IMR-90 (cell line): ENCODE data around the gene HMG20A. TPM values are rescaled to one million over a fixed set of nuclear protein-coding genes. Genes with fewer than 3 reads are reported as not detected.

ENCODE experiments used
- ATAC-seq: fragments of 200-7000 bp; cut with Tn5 transposase; 2 replicates; pipeline ENCODE4 v1.9.1; 2020; ENCODE audit warnings: low read depth, mild to moderate bottlenecking, moderate library complexity
- BruUV-seq: library from RNA; stranded (reverse); fragments of 400-500 nt; replicated peaks from 2 replicates; lab custom pipeline; 2021; lab: Mats Ljungman, UMichigan
- CTCF ChIA-PET: fragments of 300-600 bp; formaldehyde crosslinking; extraction: SDS; loops from one replicate; lab custom pipeline; 2021; ENCODE audit warnings: antibody characterized with exemption; lab: Yijun Ruan, JAX
- POLR2A ChIA-PET: fragments of 300-600 bp; sonication (Branson Sonifier 250); formaldehyde crosslinking; loops from one replicate; lab custom pipeline; 2022; ENCODE audit warnings: antibody characterized with exemption; ENCODE audit not compliant: unreplicated experiment; lab: Charles Lee
- DNase-seq: peaks from one replicate; pipeline ENCODE4 v3.0.0; 2013
- H2AFZ ChIP-seq: replicated peaks from 2 replicates; pipeline ENCODE3; 2013; ENCODE audit warnings: low read length, mild to moderate bottlenecking; ENCODE audit not compliant: poor library complexity
- H2AK5ac ChIP-seq: 2 replicates; pipeline ENCODE4 v1.6.1; 2013; ENCODE audit warnings: low read depth, low read length, inconsistent platforms
- H2AK9ac ChIP-seq: replicated peaks from 2 replicates; pipeline ENCODE3; 2013; ENCODE audit warnings: mild to moderate bottlenecking, low read depth, low read length, moderate library complexity; ENCODE audit not compliant: poor library complexity
- H2BK120ac ChIP-seq: 2 replicates; pipeline ENCODE4 v1.6.1; 2013; ENCODE audit warnings: low read depth, low read length, inconsistent platforms
- H2BK15ac ChIP-seq: 3 replicates; pipeline ENCODE4 v1.6.1; 2013; ENCODE audit warnings: low read depth, low read length, inconsistent platforms
- H2BK20ac ChIP-seq: 2 replicates; pipeline ENCODE4 v1.6.1; 2013; ENCODE audit warnings: low read depth, mild to moderate bottlenecking, inconsistent platforms, low read length, moderate library complexity
- H2BK5ac ChIP-seq: 2 replicates; pipeline ENCODE4 v1.6.1; 2013; ENCODE audit warnings: mild to moderate bottlenecking, low read depth, low read length, inconsistent platforms; ENCODE audit not compliant: poor library complexity, severe bottlenecking
- H3K14ac ChIP-seq: replicated peaks from 2 replicates; pipeline ENCODE4 v1.6.1; 2013; ENCODE audit warnings: low read depth, low read length, inconsistent platforms
- H3K18ac ChIP-seq: 2 replicates; pipeline ENCODE4 v1.6.1; 2013; ENCODE audit warnings: low read depth, low read length, control low read depth
- H3K23ac ChIP-seq: 2 replicates; pipeline ENCODE4 v1.6.1; 2013; ENCODE audit warnings: low read depth, low read length, inconsistent platforms
- H3K27ac ChIP-seq: 2 replicates; pipeline ENCODE4 v1.5.1; 2013; ENCODE audit warnings: mild to moderate bottlenecking, control low read depth, low read length; ENCODE audit not compliant: insufficient read depth
- H3K27me3 ChIP-seq: 2 replicates; pipeline ENCODE4 v1.6.1; 2013; ENCODE audit warnings: low read length; ENCODE audit not compliant: control insufficient read depth, insufficient read depth
- H3K36me3 ChIP-seq: 2 replicates; pipeline ENCODE4 v1.6.1; 2013; ENCODE audit warnings: low read length, mixed read lengths; ENCODE audit not compliant: control insufficient read depth, insufficient read depth
- H3K4ac ChIP-seq: 2 replicates; pipeline ENCODE4 v1.6.1; 2013; ENCODE audit warnings: low read depth, low read length, inconsistent platforms
- H3K4me1 ChIP-seq: 2 replicates; pipeline ENCODE4 v1.6.1; 2013; ENCODE audit warnings: low read length, mixed read lengths; ENCODE audit not compliant: control insufficient read depth, insufficient read depth
- H3K4me2 ChIP-seq: 2 replicates; pipeline ENCODE4 v1.6.1; 2013; ENCODE audit warnings: low read depth, mild to moderate bottlenecking, control low read depth, low read length, moderate library complexity
- H3K4me3 ChIP-seq: 2 replicates; pipeline ENCODE4 v1.5.1; 2013; ENCODE audit warnings: low read depth, mild to moderate bottlenecking, control low read depth, low read length, moderate library complexity; ENCODE audit not compliant: insufficient read depth
- H3K56ac ChIP-seq: 2 replicates; pipeline ENCODE4 v1.6.1; 2013; ENCODE audit warnings: low read length, inconsistent platforms; ENCODE audit not compliant: insufficient read depth; ENCODE audit errors: extremely low read depth
- H3K79me1 ChIP-seq, 2 experiments: 2 replicates each; pipeline ENCODE4 v1.6.1; 2013; ENCODE audit warnings: low read length in 2 of 2, inconsistent platforms in 1 of 2, low read depth in 1 of 2
- H3K9ac ChIP-seq: 2 replicates; pipeline ENCODE4 v1.6.1; 2013; ENCODE audit warnings: low read depth, low read length, control low read depth
- H3K9me1 ChIP-seq: 2 replicates; pipeline ENCODE4 v1.6.1; 2013; ENCODE audit warnings: low read length, inconsistent platforms; ENCODE audit not compliant: insufficient read depth
- H3K9me3 ChIP-seq: 2 replicates; pipeline ENCODE4 v1.6.1; 2013; ENCODE audit warnings: low read length; ENCODE audit not compliant: control insufficient read depth, insufficient read depth
- H4K20me1 ChIP-seq: 2 replicates; pipeline ENCODE4 v1.6.1; 2013; ENCODE audit warnings: low read length, inconsistent platforms; ENCODE audit not compliant: insufficient read depth
- H4K5ac ChIP-seq: 2 replicates; pipeline ENCODE4 v1.6.1; 2013; ENCODE audit warnings: mild to moderate bottlenecking, low read depth, low read length, control low read depth
- H4K8ac ChIP-seq, 2 experiments: 2 replicates each; pipeline ENCODE4 v1.6.1; 2013; ENCODE audit warnings: low read depth in 2 of 2, low read length in 2 of 2, control low read depth in 1 of 2, inconsistent platforms in 1 of 2
- H4K91ac ChIP-seq: 2 replicates; pipeline ENCODE4 v1.6.1; 2013; ENCODE audit warnings: low read depth, low read length, inconsistent platforms; ENCODE audit not compliant: insufficient read depth
- BHLHE40 ChIP-seq: fragments of 150-350 bp; IDR thresholded peaks from 2 replicates; pipeline ENCODE4 v1.6.1; 2016; ENCODE audit warnings: mild to moderate bottlenecking, low read depth, low read length
- CEBPB ChIP-seq: IDR thresholded peaks from 2 replicates; pipeline ENCODE4 v1.6.1; 2012; ENCODE audit warnings: low read depth, low read length, improper control_type of control experiment
- FOS ChIP-seq: fragments of 150-350 bp; IDR thresholded peaks from 2 replicates; pipeline ENCODE4 v1.6.1; 2016; ENCODE audit warnings: low read depth, low read length
- MAFK ChIP-seq: IDR thresholded peaks from 2 replicates; pipeline ENCODE4 v1.6.1; 2012; ENCODE audit warnings: low read depth, low read length, improper control_type of control experiment
- MAZ ChIP-seq: IDR thresholded peaks from 2 replicates; pipeline ENCODE4 v1.6.1; 2012; ENCODE audit warnings: low read depth, mild to moderate bottlenecking, low read length, improper control_type of control experiment, moderate library complexity, borderline replicate concordance
- MXI1 ChIP-seq: IDR thresholded peaks from 2 replicates; pipeline ENCODE4 v1.6.1; 2012; ENCODE audit warnings: low read depth, mild to moderate bottlenecking, low read length, moderate library complexity, borderline replicate concordance
- NFE2L2 ChIP-seq: fragments of 150-350 bp; IDR thresholded peaks from 2 replicates; pipeline ENCODE4 v1.6.1; 2016; ENCODE audit warnings: low read depth, mild to moderate bottlenecking, low read length
- POLR2A ChIP-seq: IDR thresholded peaks from 2 replicates; pipeline ENCODE4 v1.6.1; 2012; ENCODE audit warnings: mild to moderate bottlenecking, low read depth, low read length
- RAD21 ChIP-seq: IDR thresholded peaks from 2 replicates; pipeline ENCODE4 v1.6.1; 2012; ENCODE audit warnings: low read length, improper control_type of control experiment
- RCOR1 ChIP-seq: IDR thresholded peaks from 2 replicates; pipeline ENCODE4 v1.6.1; 2012; ENCODE audit warnings: mild to moderate bottlenecking, low read length, improper control_type of control experiment; ENCODE audit not compliant: insufficient replicate concordance
- RFX5 ChIP-seq: IDR thresholded peaks from 2 replicates; pipeline ENCODE4 v1.8.0; 2012; ENCODE audit warnings: low read depth, mild to moderate bottlenecking, low read length, moderate library complexity
- SMC3 ChIP-seq: fragments of 150-350 bp; IDR thresholded peaks from 2 replicates; pipeline ENCODE4 v1.6.1; 2016; ENCODE audit warnings: low read depth, mild to moderate bottlenecking, antibody characterized with exemption, low read length, moderate library complexity
- WGBS, 2 experiments: methylation state at CpG; one replicate each; pipeline versions ENCODE4 v1.1.5 to v1.1.7; 2013; ENCODE audit warnings: missing lambda C conversion rate in 2 of 2; ENCODE audit not compliant: insufficient read length in 1 of 2; ENCODE audit errors: extremely low coverage in 2 of 2; 5-methylcytosine and 5-hydroxymethylcytosine counted together
- dilution Hi-C: fragments of 300-500 bp; cut with HindIII; formaldehyde crosslinking; loops from one replicate; pipeline ENCODE4 v1.14.3; 2018; ENCODE audit warnings: low sequenced_read_pairs; ENCODE audit not compliant: unreplicated experiment
- in situ Hi-C: fragments of 300-500 bp; cut with MboI; formaldehyde crosslinking; loops from 3 replicates; pipeline ENCODE4 v1.14.3; 2019; ENCODE audit warnings: low sequenced_read_pairs, inconsistent platforms, mixed read lengths
- intact Hi-C: fragments of 100-400 bp; cut with micrococcal nuclease; formaldehyde crosslinking; loops from 2 replicates; pipeline ENCODE4 v1.10.0; 2022
- polyA plus RNA-seq, 3 experiments: library from polyadenylated mRNA; depleted of rRNA; stranded (reverse); fragments of >200 nt; gene quantifications; 2 replicates each; pipeline ENCODE4 v1.2.3, GENCODE V29; 2012; ENCODE audit warnings: low replicate concordance in 1 of 3
- total RNA-seq: library from RNA; depleted of rRNA; stranded (reverse); fragments of >200 nt; gene quantifications from 2 replicates; pipeline ENCODE4 v1.2.3, GENCODE V29; 2012
- TF ChIP-seq, protein P1 (sequence below): fragments of 150-350 bp; IDR thresholded peaks from 2 replicates; pipeline ENCODE4 v1.6.1; 2017; ENCODE audit warnings: mild to moderate bottlenecking, antibody characterized with exemption, low read length, low read depth
- TF ChIP-seq, protein P2 (sequence below): conservative IDR thresholded peaks from 2 replicates; pipeline ENCODE4 v1.5.1; 2012; ENCODE audit warnings: mild to moderate bottlenecking, low read depth, low read length, improper control_type of control experiment
- TF ChIP-seq, protein P3 (sequence below): fragments of 150-350 bp; IDR thresholded peaks from 2 replicates; pipeline ENCODE4 v1.6.1; 2016; ENCODE audit warnings: low read depth, mild to moderate bottlenecking, low read length, moderate library complexity, borderline replicate concordance

HMG20A gene
- total and polyA plus RNA-seq, 2 of the 4 experiments (the other 2 are of a cell fraction) = 22.3 to 25.3 TPM

DNA sequence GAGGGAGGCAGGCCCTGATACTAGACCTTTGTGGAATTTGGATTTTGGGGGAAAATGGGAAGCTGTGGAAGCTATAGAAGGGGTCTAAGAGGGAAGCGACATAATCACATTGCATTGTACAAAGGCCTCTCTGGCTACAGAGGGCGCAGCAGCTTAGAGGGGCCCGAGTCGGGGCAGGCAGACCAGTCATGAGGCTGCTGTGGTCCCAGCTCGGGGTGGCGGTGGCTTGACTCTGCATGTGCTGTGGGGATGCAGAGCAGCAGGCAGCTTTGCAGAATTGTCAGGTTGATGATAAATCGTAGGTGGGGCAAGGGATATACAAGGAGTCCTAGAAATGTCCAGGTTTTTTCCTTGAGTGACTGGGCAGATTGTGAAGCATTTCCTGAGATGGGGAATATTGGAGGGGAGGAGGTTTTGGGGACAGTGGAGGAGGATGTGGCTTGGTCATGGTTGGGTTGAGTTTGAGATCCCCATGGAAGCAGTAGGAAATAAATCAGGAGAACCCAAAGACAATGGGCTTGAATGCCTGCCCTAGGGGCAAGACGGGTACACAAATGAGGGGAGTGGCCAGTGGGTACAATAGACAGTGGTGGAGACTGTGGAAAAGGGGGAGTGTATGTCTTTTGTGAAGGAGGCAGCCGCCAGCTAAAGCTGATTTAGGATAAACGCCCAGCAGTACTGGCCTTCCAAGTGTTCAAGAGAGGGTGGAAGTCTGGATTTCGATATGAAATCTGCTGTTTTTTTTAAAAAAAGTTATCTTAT, 94.1 kb downstream of the HMG20A start:
- Histone ChIP-seq H3K14ac (no peak overlapping the region), H3K36me3 (no peaks in the 10 kb centered on the region), H2BK15ac (no peak overlapping the region), H3K79me1 (no peaks in the 10 kb centered on the region), H2AK5ac (0 out of 2 replicates have a peak overlapping the region, but pooled peaks have one; percentile 19), H3K9ac (no peak overlapping the region), H3K56ac (no peak overlapping the region), H3K23ac (no peak overlapping the region), H3K4me3 (no peak overlapping the region), H2AK9ac (no peak overlapping the region), H3K9me3 (peaks cover 2% of the 10 kb centered on the region; the same call in 1 of the 2 replicates), H3K4me2 (no peak overlapping the region), H2AFZ (peak overlapping the region; percentile 35), H3K27ac (no peak overlapping the region), H4K5ac (no peak overlapping the region), H2BK5ac (no peak overlapping the region), H4K20me1 (no peaks in the 10 kb centered on the region; the same call in 1 of the 2 replicates), H2BK20ac (no peak overlapping the region), H4K8ac (no peak overlapping the region), H3K4me1 (no peaks in the 10 kb centered on the region), H4K91ac (no peak overlapping the region), H2BK120ac (no peak overlapping the region), H3K18ac (no peak overlapping the region), H3K4ac (no peak overlapping the region), H3K9me1 (peaks cover 7% of the 10 kb centered on the region; the same call in 1 of the 2 replicates), H3K27me3 (no peaks in the 10 kb centered on the region)
- no peak for DNase-seq
- intact Hi-C loops (no loop called here), in situ Hi-C loops (no loop called here), dilution Hi-C loops (no loop called here)
- ChIA-PET POLR2A (no interaction called here), CTCF (interaction anchor here (0.6 kb wide), 1 partner anchor 303 kb away, joined by 4 read pairs; no protein-coding TSS in a partner anchor)
- no peak for ATAC-seq
- 86% methylated on average over 7 of the region's 11 CpGs; no CpG with 5 or more reads in 1 of the 2 experiments for WGBS, 2 experiments
- BruUV-seq = no TSS peak
- TF ChIP-seq, protein P1, sequence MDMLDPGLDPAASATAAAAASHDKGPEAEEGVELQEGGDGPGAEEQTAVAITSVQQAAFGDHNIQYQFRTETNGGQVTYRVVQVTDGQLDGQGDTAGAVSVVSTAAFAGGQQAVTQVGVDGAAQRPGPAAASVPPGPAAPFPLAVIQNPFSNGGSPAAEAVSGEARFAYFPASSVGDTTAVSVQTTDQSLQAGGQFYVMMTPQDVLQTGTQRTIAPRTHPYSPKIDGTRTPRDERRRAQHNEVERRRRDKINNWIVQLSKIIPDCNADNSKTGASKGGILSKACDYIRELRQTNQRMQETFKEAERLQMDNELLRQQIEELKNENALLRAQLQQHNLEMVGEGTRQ = no peak
- TF ChIP-seq, protein P2, sequence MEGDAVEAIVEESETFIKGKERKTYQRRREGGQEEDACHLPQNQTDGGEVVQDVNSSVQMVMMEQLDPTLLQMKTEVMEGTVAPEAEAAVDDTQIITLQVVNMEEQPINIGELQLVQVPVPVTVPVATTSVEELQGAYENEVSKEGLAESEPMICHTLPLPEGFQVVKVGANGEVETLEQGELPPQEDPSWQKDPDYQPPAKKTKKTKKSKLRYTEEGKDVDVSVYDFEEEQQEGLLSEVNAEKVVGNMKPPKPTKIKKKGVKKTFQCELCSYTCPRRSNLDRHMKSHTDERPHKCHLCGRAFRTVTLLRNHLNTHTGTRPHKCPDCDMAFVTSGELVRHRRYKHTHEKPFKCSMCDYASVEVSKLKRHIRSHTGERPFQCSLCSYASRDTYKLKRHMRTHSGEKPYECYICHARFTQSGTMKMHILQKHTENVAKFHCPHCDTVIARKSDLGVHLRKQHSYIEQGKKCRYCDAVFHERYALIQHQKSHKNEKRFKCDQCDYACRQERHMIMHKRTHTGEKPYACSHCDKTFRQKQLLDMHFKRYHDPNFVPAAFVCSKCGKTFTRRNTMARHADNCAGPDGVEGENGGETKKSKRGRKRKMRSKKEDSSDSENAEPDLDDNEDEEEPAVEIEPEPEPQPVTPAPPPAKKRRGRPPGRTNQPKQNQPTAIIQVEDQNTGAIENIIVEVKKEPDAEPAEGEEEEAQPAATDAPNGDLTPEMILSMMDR = no peak
- no peak for TF ChIP-seq MAFK
- TF ChIP-seq RAD21 = no peak
- no peak for TF ChIP-seq NFE2L2
- TF ChIP-seq, protein P3, sequence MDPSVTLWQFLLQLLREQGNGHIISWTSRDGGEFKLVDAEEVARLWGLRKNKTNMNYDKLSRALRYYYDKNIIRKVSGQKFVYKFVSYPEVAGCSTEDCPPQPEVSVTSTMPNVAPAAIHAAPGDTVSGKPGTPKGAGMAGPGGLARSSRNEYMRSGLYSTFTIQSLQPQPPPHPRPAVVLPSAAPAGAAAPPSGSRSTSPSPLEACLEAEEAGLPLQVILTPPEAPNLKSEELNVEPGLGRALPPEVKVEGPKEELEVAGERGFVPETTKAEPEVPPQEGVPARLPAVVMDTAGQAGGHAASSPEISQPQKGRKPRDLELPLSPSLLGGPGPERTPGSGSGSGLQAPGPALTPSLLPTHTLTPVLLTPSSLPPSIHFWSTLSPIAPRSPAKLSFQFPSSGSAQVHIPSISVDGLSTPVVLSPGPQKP = no peak
- no peak for TF ChIP-seq MAZ
- no peak for TF ChIP-seq FOS
- TF ChIP-seq SMC3 = no peak
- no peak for TF ChIP-seq RFX5
- TF ChIP-seq RCOR1 = no peak
- TF ChIP-seq CEBPB = no peak
- no peak for TF ChIP-seq BHLHE40
- no peak for TF ChIP-seq MXI1
- TF ChIP-seq POLR2A = no peak
